ENCODE results near the gene NPAS1. TPM values are rescaled to one million over a fixed set of nuclear protein-coding genes. Genes with fewer than 3 reads are reported as not detected.
A peak's percentile ranks its signal among the peaks of the same experiment; 100 is the strongest.

NPAS1 gene
- polyA plus RNA-seq, 1 donor (not counting 4 experiments of a cell fraction or from before 2014, with no cell fraction given): 0.42 TPM

GRCh38 chr19:47027586-47028088 lies 8.0 kb downstream of the NPAS1 start:
- TF ChIP-seq, protein P1, sequence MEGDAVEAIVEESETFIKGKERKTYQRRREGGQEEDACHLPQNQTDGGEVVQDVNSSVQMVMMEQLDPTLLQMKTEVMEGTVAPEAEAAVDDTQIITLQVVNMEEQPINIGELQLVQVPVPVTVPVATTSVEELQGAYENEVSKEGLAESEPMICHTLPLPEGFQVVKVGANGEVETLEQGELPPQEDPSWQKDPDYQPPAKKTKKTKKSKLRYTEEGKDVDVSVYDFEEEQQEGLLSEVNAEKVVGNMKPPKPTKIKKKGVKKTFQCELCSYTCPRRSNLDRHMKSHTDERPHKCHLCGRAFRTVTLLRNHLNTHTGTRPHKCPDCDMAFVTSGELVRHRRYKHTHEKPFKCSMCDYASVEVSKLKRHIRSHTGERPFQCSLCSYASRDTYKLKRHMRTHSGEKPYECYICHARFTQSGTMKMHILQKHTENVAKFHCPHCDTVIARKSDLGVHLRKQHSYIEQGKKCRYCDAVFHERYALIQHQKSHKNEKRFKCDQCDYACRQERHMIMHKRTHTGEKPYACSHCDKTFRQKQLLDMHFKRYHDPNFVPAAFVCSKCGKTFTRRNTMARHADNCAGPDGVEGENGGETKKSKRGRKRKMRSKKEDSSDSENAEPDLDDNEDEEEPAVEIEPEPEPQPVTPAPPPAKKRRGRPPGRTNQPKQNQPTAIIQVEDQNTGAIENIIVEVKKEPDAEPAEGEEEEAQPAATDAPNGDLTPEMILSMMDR (optimal IDR thresholded peaks at IDR 0.05 in 1 of 3, IDR thresholded peaks at IDR 0.05 in 1 of 3, conservative IDR thresholded peaks at IDR 0.05 in 1 of 3; ENCODE audit: extremely low read depth in 1 of 3, insufficient read depth in 2 of 3, low read length in 3 of 3): no peak
- peak; percentile 48 for TF ChIP-seq EZH2 (IDR thresholded peaks at IDR 0.05; ENCODE audit: low read length)
- DNase-seq (ENCODE audit: low read depth, low spot score) (no peak), FAIRE-seq (no peak)
- no peak overlapping the region for H3K9ac ChIP-seq (ENCODE audit: control insufficient read depth, extremely low read depth, insufficient read depth, low read length)
- no peak overlapping the region for H3K4me3 ChIP-seq (ENCODE audit: control insufficient read depth in 2 of 3, extremely low read depth in 1 of 3, insufficient read depth in 2 of 3, low read depth in 1 of 3, low read length in 3 of 3)
- no peaks in the 10 kb centered on the region for H3K9me1 ChIP-seq (ENCODE audit: control insufficient read depth, extremely low read depth, insufficient read depth, low read length)
- no peaks in the 10 kb centered on the region for H3K36me3 ChIP-seq (ENCODE audit: control insufficient read depth in 2 of 2, extremely low read depth in 1 of 2, insufficient read depth in 2 of 2, low read length in 2 of 2)
- no peak overlapping the region for H2AFZ ChIP-seq (ENCODE audit: control insufficient read depth, low read length)
- H3K79me2 ChIP-seq (ENCODE audit: control insufficient read depth, insufficient read depth, low read length): no peaks in the 10 kb centered on the region
- peaks cover 29% of the 10 kb centered on the region for H3K27me3 ChIP-seq (ENCODE audit: control insufficient read depth, extremely low read depth, insufficient read depth, low read length)
- dilution Hi-C loops (cut with MboI; ENCODE audit: extremely low pct_ligation_motif_present, low sequenced_read_pairs): no loop called here
- no peaks in the 10 kb centered on the region for H4K20me1 ChIP-seq (ENCODE audit: control insufficient read depth, extremely low read depth, insufficient read depth, low read length)
- no peaks in the 10 kb centered on the region for H3K4me1 ChIP-seq (ENCODE audit: control insufficient read depth, extremely low read depth, insufficient read depth, low read length)
- no peak overlapping the region for H3K4me2 ChIP-seq (ENCODE audit: control insufficient read depth, extremely low read depth, insufficient read depth, low read depth, low read length)
- no peaks in the 10 kb centered on the region for H3K9me3 ChIP-seq (ENCODE audit: control insufficient read depth, low read depth, low read length)
- H3K27ac ChIP-seq (ENCODE audit: control insufficient read depth, insufficient read depth, low read length): no peak overlapping the region

GRCh38 chr19:47028195-47028601 lies 8.6 kb downstream of the NPAS1 start:
- Histone ChIP-seq H3K9ac (ENCODE audit: control insufficient read depth, extremely low read depth, insufficient read depth, low read length) (no peak overlapping the region), H2AFZ (ENCODE audit: control insufficient read depth, low read length) (no peak overlapping the region), H3K4me2 (ENCODE audit: control insufficient read depth, extremely low read depth, insufficient read depth, low read depth, low read length) (no peak overlapping the region), H3K9me3 (ENCODE audit: control insufficient read depth, low read depth, low read length) (no peaks in the 10 kb centered on the region), H3K27ac (ENCODE audit: control insufficient read depth, insufficient read depth, low read length) (no peak overlapping the region), H3K27me3 (ENCODE audit: control insufficient read depth, extremely low read depth, insufficient read depth, low read length) (peaks cover 24% of the 10 kb centered on the region), H4K20me1 (ENCODE audit: control insufficient read depth, extremely low read depth, insufficient read depth, low read length) (no peaks in the 10 kb centered on the region), H3K9me1 (ENCODE audit: control insufficient read depth, extremely low read depth, insufficient read depth, low read length) (no peaks in the 10 kb centered on the region), H3K79me2 (ENCODE audit: control insufficient read depth, insufficient read depth, low read length) (no peaks in the 10 kb centered on the region), H3K4me1 (ENCODE audit: control insufficient read depth, extremely low read depth, insufficient read depth, low read length) (no peaks in the 10 kb centered on the region), H3K4me3 (ENCODE audit: control insufficient read depth in 2 of 3, extremely low read depth in 1 of 3, insufficient read depth in 2 of 3, low read depth in 1 of 3, low read length in 3 of 3) (no peak overlapping the region), H3K36me3 (ENCODE audit: control insufficient read depth in 2 of 2, extremely low read depth in 1 of 2, insufficient read depth in 2 of 2, low read length in 2 of 2) (no peaks in the 10 kb centered on the region)
- FAIRE-seq (no peak), DNase-seq (ENCODE audit: low read depth, low spot score) (no peak)
- no peak for TF ChIP-seq EZH2 (IDR thresholded peaks at IDR 0.05; ENCODE audit: low read length)
- TF ChIP-seq, protein P1 (optimal IDR thresholded peaks at IDR 0.05 in 1 of 3, IDR thresholded peaks at IDR 0.05 in 1 of 3, conservative IDR thresholded peaks at IDR 0.05 in 1 of 3; ENCODE audit: extremely low read depth in 1 of 3, insufficient read depth in 2 of 3, low read length in 3 of 3): no peak
- dilution Hi-C loops (cut with MboI; ENCODE audit: extremely low pct_ligation_motif_present, low sequenced_read_pairs): no loop called here
